ENCODE data around the gene GNAI2.
"Not testable (repeated sequence)": the region's sequence is repeated elsewhere in the genome, so short reads cannot be mapped to it uniquely, and the experiment has no call there.

Gene GNAI2

GRCh38 chr3:50205413-50206276 lies 30.4 kb upstream of the GNAI2 start:
- DNase-seq, result no peak

GRCh38 chr3:50207359-50208042 lies 28.5 kb upstream of the GNAI2 start:
- no peak for DNase-seq

DNA sequence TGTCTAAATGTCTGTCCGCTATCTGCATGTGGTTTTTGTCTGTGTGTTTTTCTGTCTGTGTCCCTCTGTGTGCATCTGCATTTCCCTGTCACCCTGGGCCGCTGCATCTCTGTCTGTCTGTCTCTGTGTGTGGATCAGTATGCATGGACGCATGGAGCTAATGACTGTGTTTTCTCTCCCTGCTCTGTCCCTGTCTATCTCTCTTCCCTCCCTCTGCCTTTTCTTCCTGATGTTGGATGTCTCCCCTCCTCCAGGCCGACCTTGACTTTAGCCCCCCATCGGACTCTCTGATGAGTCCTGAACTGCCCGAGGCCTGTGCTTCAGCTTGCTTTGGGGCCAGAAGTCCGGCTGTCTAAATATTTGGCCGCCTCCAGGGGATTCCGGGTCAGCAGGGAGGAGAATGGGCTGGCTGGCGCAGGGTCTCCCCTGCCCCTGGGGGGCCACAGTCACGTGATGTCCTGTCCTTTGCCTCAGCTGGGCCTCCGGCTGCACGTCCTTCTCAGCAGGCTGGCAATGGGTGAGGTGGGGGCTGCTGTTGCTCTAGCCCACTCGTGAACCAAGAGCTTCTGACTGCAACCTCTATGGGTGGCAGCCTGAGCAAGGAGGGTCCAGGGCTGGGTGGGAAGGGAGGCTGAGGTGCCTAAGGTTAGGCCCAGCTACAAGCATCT lies 27.2 kb upstream of the GNAI2 start:
- no peak for DNase-seq

- no peak for DNase-seq
Observed at GRCh38 chr3:50210176-50210509, 25.9 kb upstream of the GNAI2 start.

DNA sequence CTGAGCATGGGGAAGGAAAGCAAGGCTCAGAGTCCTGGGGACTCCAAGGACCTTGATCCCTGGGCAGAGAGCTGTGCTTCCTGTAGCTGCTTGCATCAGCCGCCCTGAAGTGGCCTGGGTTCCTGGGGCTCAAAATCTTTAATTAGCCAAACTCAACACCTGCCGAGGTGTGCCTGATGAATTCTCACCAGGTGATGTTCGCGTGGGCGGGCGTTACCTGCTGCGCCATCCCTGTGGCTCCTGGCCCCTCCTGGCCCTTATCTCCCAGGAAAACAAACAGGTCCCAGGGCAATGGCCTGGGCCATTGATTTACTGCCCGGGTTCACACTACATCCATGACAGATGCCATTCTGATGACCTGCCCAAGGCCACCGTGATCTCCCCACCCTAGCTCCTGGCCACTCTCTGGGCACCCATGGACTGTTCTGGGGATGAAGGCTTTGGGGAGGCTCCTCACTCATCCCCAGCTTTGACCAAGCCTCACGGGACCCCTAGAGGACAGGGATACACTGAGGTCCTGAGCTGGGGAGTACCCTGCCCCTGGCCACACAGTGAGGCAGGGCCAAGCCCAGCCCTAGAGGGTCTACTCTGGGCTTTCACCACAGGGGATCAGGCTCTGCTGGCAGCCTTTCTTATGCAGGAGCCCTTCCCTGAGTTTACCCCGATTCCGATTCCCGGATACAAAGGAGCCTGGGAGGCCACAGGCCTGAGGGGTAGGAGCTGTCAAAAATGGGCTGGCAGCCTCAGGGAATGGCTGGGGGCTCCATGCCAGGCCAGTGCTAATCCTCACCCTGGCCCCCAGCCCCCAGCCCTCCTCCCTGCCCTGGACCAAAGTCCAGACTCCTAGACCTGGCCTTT lies 25.3 kb upstream of the GNAI2 start:
- no peak for DNase-seq

DNA sequence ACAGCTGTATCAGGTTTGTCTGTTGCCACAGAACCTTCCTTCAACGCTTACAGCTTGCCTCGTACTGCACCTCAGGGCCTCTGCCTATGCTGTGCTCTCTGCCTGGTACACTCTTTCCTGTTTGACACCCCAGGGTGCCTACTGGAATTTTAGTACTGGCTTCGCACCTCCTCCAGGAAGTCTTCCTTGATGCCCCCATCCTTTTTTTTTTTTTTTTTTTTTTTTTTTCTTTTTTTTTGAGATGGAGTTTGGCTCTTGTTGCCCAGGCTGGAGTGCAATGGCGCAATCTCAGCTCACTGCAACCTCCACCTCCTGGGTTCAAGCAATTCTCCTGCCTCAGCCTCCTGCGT lies 24.7 kb upstream of the GNAI2 start:
- not testable (repeated sequence) for DNase-seq

DNA sequence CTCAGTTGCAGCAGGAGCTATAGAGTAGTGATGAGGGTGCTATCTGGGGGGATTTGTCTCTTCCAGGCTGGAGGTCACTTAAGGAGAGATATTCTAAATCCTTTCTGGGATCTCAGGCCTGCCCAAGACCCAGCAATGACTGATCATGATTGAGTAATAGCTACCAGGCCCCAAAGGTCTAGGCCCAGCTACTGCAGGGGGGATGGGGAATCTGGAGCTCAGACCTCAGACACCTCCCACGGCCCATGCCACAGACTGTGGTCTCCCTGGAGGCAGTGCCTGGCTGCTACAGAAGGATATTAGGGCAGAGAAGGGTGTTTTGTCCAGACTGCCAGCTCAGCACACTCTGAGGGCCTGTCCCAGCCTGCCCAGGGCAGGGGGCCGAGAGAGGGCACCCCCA lies 24.1 kb upstream of the GNAI2 start:
- DNase-seq, result no peak

DNA sequence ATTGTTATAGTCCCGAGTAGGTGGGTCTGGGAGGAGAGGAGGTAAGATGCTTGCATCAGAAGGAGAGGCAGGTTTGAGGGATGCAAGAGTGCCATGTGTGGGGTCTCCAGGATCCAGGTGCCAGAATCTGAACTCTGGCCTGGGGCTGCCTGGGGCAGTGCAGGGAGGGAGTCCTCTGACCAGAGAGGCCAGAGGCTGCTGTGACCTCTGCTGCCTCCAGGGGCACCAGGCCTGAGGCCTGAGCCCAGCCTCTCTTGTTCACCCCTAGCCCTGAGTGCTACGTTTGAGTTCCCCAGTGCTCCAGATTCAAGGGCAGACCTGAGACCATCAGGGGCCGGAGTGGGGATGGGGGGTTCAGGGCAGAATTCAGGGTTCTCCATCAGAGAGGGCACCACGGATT lies 23.5 kb upstream of the GNAI2 start:
- DNase-seq, result no peak

DNA sequence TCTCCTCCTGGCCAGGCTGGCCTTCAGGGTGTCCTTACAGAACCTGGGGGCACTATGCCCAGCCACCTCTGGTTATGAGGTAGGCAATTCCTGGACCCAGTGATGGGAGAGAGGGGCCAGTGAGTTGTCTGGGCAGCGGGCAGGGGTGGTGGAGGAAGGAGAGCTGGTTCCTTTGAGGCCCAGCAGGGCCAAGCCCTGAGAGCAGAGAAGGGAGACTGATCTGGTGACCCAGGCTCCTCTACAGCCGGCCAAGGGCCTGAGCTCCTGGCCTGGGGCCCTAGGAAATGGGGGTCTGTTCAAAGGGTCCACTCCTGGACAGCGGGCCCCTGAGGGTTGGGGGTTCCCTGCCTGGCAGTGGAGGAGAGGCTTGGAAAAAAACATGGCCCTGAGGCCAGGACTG lies 23.0 kb upstream of the GNAI2 start:
- no peak for DNase-seq

GRCh38 chr3:50213373-50213772 lies 22.6 kb upstream of the GNAI2 start:
- no peak for DNase-seq

DNA sequence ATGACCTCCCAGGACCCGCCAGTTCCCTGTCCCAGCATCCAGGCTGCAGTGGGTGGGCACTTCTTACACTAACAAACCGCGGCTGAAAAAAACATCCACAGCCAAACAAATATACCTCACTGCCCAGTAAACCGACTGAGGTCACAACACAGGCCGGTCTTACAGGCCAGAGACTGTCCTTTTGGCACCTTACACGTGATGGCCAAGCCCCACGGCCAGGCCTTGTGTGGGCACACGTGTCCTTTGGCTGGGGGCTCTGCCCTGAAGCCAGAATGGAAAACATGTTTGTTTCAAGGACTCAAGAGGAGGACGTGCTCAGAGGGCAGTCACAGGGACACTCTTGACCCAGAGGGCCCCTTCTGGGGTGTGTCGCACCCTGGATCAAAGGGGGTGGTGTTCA lies 21.2 kb upstream of the GNAI2 start:
- no peak for DNase-seq

DNA sequence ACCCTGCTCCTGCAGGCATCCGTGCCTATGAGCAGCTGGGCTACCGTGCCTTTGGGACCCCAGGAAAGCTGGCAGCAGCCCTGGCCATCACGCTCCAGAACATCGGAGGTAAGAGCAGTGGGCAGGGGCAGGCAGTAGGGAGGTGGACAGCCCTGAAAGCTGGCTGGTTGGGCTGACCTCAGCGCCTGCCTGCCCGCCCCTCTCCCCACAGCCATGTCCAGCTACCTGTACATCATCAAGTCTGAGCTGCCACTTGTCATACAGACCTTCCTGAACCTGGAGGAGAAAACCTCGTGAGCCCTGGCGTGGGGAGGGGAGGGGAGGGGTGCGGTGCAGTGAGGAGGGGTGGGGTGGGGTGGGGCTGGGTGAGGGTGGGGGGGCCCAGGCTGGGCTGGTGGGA lies 20.5 kb upstream of the GNAI2 start:
- no peak for DNase-seq

GRCh38 chr3:50217681-50218080 lies 18.3 kb upstream of the GNAI2 start:
- no peak for DNase-seq

- DNase-seq, result no peak
Observed at GRCh38 chr3:50218448-50218847, 17.6 kb upstream of the GNAI2 start.

- DNase-seq, result no peak
Observed at GRCh38 chr3:50219285-50219684, 16.7 kb upstream of the GNAI2 start.

- DNase-seq, result no peak
Observed at GRCh38 chr3:50220109-50220508, 15.9 kb upstream of the GNAI2 start.

GRCh38 chr3:50221051-50221410 lies 15.0 kb upstream of the GNAI2 start:
- no peak for DNase-seq

DNA sequence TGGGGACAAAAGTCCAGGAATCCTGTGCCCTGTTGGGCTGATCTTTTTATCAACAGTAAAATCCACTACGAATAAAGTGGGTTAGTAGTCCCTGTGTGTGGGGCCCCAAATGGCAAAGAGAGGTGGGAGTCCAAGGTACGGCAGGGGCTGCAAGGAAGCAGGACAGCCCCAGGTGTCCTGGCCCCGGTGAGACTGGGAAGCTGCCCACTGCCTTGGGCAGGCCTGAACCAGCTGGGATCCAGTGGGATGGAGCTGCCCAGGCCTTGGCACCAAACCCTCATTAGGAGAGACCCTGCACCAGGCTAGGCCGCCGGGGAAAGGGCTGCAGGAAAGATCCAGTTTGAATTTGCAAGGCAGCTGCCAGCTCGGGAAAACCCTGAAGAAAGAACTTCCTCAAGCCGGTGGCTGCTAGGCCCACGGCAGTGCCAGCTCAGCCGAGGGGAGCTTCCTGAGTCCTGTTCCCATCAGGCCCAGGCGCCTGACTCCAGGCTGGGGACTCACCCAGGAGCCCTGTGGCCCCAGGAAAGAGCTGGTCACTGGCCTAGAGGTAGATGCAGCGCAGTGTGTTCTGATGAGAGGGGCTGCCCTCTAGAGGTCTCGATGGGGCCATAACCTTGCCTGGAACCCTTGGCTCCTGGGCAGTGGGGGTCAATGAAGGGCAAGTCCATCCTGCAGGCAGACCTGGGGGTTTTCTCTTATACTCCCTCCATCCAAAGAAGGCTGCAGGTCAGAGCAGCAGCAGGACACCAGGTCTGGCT lies 14.4 kb upstream of the GNAI2 start:
- no peak for DNase-seq

GRCh38 chr3:50222169-50222528 lies 13.9 kb upstream of the GNAI2 start:
- no peak for DNase-seq

DNA sequence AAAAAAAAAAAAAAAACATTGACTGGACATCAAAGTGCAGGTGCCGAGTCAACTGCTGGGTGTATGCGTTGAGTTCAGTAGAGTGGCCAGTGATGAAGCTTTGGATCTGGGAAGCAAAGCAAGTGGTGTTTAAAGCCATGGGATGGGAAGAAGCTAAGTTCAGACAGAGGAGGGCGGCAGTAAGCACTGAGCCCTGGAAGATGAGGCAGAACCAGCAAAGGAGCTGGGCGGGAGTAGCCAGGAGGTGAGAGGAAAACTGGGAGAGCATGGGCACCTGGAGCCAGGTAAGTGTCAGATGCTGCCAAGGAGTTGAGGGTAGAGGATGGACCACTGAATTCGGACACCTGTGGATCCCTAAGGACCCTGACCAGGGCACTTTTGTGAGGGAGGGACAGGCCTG lies 11.4 kb upstream of the GNAI2 start:
- no peak for DNase-seq

DNA sequence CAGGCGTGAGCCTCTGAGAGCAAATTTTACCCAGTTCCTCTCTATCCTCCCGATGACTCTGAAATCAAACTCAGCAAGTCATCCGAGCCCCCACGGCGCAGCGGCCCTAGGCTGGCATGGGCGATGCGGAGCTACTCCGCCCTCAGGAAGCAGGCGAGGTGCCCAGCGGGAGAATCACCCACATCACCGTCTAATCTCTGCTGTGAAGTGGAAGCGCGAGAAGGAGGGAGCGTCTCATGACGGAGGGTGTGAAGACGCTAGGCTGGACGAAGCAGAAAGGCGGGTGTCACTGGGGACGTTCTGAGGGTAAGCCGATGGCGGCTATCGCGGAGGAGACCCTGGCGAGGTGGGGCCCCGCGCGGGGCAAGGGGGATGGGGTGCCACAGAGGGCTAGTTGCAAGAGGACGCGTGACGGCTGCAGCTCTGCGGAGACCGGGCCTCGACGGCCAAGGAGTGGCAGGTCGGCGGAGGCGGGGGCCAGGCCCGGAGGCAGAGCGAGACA lies 9.1 kb upstream of the GNAI2 start:
- no peak for DNase-seq

- peak; percentile 70 for DNase-seq
Observed at GRCh38 chr3:50227390-50228183, 8.4 kb upstream of the GNAI2 start.

All from amniotic stem cell (primary cell).